Liver (tissue), 3 donors: ENCODE measurements around the gene PARVB.

Source experiments
- ATF3 ChIP-seq: IDR thresholded peaks from 2 replicates; pipeline ENCODE4 v1.6.1; 2016; ENCODE audit warnings: antibody characterized with exemption
- EGR1 ChIP-seq, 2 donors: IDR thresholded peaks; 2 replicates each; pipeline ENCODE4 v1.6.1; 2016 to 2018; ENCODE audit warnings: antibody characterized with exemption in 2 of 2, low read depth in 2 of 2
- FOXA1 ChIP-seq: IDR thresholded peaks from 2 replicates; pipeline ENCODE4 v1.6.1; 2016; ENCODE audit warnings: antibody characterized with exemption
- GABPA ChIP-seq, 2 donors: IDR thresholded peaks in 1 of 2; conservative IDR thresholded peaks in 1 of 2; 2 replicates each; pipeline ENCODE4 v1.6.1; 2016; ENCODE audit warnings: antibody characterized with exemption in 2 of 2, mild to moderate bottlenecking in 1 of 2, moderate library complexity in 1 of 2
- JUND ChIP-seq, 2 donors: IDR thresholded peaks; 2 replicates each; pipeline ENCODE4 v1.6.1; 2016; ENCODE audit warnings: antibody characterized with exemption in 2 of 2
- RAD21 ChIP-seq, 2 donors: IDR thresholded peaks; 2 replicates each; pipeline ENCODE4 v1.6.1; 2016; ENCODE audit warnings: antibody characterized with exemption in 2 of 2, mild to moderate bottlenecking in 2 of 2
- REST ChIP-seq: IDR thresholded peaks from 2 replicates; pipeline ENCODE4 v1.6.1; 2016; ENCODE audit warnings: antibody characterized with exemption, mild to moderate bottlenecking
- SP1 ChIP-seq: IDR thresholded peaks from 2 replicates; pipeline ENCODE4 v1.6.1; 2018; ENCODE audit warnings: antibody characterized with exemption, mild to moderate bottlenecking
- TAF1 ChIP-seq: conservative IDR thresholded peaks from 2 replicates; pipeline ENCODE4 v1.6.1; 2016; ENCODE audit warnings: antibody characterized with exemption, mild to moderate bottlenecking
- YY1 ChIP-seq: IDR thresholded peaks from 2 replicates; pipeline ENCODE4 v1.6.1; 2016; ENCODE audit warnings: antibody characterized with exemption, mild to moderate bottlenecking
- TF ChIP-seq, protein P1 (sequence below): fragments of 150-350 bp; IDR thresholded peaks from 2 replicates; pipeline ENCODE4 v1.5.1; 2017; ENCODE audit warnings: improper control_type of control experiment, low read depth, low read length; ENCODE audit not compliant: missing input control
- TF ChIP-seq, protein P2 (sequence below): IDR thresholded peaks from 2 replicates; pipeline ENCODE4 v1.6.1; 2016; ENCODE audit warnings: antibody characterized with exemption
- donor health status: healthy.
- donor health status: healthy.

DNA sequence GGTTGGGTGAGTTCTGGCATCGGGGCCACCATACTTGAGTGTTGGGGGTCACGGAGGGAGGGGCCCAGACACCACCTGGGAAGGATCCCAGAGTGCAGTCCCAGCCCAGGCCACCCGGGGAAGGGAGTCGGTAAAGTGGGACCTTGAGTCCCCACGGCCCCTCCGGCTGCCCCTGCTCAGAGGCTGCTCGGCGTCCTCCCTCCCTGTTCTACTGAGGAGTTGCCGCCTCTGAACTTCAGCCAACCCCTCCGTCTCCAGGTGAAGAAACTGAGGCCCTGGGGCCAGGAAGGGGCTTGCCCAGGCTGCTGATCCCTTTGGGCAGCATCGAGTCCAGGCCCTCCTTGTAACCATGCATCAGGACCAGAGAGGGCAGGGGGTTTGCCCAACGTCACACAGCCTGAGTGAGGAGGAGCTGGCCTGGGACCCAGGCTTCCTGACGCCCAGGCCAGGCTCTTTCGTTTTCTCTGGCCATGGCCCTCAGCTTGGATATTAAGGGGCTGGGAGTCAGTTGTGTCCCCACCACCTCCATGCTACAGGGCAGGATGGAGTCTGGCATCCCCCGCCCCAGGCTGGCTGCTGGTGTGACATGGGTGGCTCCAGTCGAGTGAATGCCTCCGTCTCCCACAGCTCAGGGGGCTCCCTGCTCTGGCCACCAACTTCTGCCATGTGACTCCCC lies 157.9 kb downstream of the PARVB start:
- TF ChIP-seq, protein P1, sequence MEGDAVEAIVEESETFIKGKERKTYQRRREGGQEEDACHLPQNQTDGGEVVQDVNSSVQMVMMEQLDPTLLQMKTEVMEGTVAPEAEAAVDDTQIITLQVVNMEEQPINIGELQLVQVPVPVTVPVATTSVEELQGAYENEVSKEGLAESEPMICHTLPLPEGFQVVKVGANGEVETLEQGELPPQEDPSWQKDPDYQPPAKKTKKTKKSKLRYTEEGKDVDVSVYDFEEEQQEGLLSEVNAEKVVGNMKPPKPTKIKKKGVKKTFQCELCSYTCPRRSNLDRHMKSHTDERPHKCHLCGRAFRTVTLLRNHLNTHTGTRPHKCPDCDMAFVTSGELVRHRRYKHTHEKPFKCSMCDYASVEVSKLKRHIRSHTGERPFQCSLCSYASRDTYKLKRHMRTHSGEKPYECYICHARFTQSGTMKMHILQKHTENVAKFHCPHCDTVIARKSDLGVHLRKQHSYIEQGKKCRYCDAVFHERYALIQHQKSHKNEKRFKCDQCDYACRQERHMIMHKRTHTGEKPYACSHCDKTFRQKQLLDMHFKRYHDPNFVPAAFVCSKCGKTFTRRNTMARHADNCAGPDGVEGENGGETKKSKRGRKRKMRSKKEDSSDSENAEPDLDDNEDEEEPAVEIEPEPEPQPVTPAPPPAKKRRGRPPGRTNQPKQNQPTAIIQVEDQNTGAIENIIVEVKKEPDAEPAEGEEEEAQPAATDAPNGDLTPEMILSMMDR: no peak
- no peak for TF ChIP-seq EGR1 (IDR thresholded peaks at IDR 0.05; ENCODE audit: low read depth in 2 of 2)
- no peak for TF ChIP-seq REST
- TF ChIP-seq YY1: no peak
- TF ChIP-seq TAF1: no peak
- TF ChIP-seq, protein P2, sequence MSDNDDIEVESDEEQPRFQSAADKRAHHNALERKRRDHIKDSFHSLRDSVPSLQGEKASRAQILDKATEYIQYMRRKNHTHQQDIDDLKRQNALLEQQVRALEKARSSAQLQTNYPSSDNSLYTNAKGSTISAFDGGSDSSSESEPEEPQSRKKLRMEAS: no peak
- no peak for TF ChIP-seq JUND (IDR thresholded peaks at IDR 0.05)
- TF ChIP-seq ATF3: no peak
- no peak for TF ChIP-seq GABPA (IDR thresholded peaks at IDR 0.05 in 1 of 2, conservative IDR thresholded peaks at IDR 0.05 in 1 of 2)
- no peak for TF ChIP-seq FOXA1
- no peak for TF ChIP-seq SP1
- TF ChIP-seq RAD21 (IDR thresholded peaks at IDR 0.05): no peak
